ENCODE measurements around the gene PPP2R2B. TPM values are rescaled to one million over a fixed set of nuclear protein-coding genes. Genes with fewer than 3 reads are reported as not detected.

Gene PPP2R2B
- total RNA-seq, 1 experiment from 2014 or later, result 9.1 TPM

- Histone ChIP-seq H3K27me3 (peaks cover 11% of the 10 kb centered on the region), H3K36me3 (no peaks in the 10 kb centered on the region), H3K9me3 (no peaks in the 10 kb centered on the region), H3K4me3 (no peak overlapping the region)
- no peak for DNase-seq
Observed at GRCh38 chr5:146682899-146683532, 195.5 kb downstream of the PPP2R2B start.

GRCh38 chr5:146681585-146682105 lies 196.9 kb downstream of the PPP2R2B start:
- no peaks in the 10 kb centered on the region for H3K36me3 ChIP-seq
- DNase-seq, result no peak
- H3K27me3 ChIP-seq, result peaks cover 16% of the 10 kb centered on the region
- H3K4me3 ChIP-seq, result no peak overlapping the region
- no peaks in the 10 kb centered on the region for H3K9me3 ChIP-seq

- DNase-seq, result no peak
- H3K36me3 ChIP-seq, result no peaks in the 10 kb centered on the region
- no peaks in the 10 kb centered on the region for H3K9me3 ChIP-seq
- peaks cover 17% of the 10 kb centered on the region for H3K27me3 ChIP-seq
- no peak overlapping the region for H3K4me3 ChIP-seq
Observed at GRCh38 chr5:146680846-146681584, 197.5 kb downstream of the PPP2R2B start.

- H3K36me3 ChIP-seq, result no peaks in the 10 kb centered on the region
- H3K27me3 ChIP-seq, result peaks cover 13% of the 10 kb centered on the region; the same call in 1 of the 2 replicates
- H3K4me3 ChIP-seq, result no peak overlapping the region
- no peaks in the 10 kb centered on the region for H3K9me3 ChIP-seq
- no peak for DNase-seq
Observed at GRCh38 chr5:146675636-146676035, 202.9 kb downstream of the PPP2R2B start.

- H3K36me3 ChIP-seq, result no peaks in the 10 kb centered on the region
- DNase-seq, result no peak
Observed at GRCh38 chr5:146672866-146673265, 205.7 kb downstream of the PPP2R2B start.

GRCh38 chr5:146671561-146672295 lies 206.8 kb downstream of the PPP2R2B start:
- Histone ChIP-seq H3K27me3 (peaks cover 9% of the 10 kb centered on the region; the same call in 1 of the 2 replicates), H3K9me3 (no peaks in the 10 kb centered on the region), H3K4me3 (no peak overlapping the region), H3K36me3 (no peaks in the 10 kb centered on the region)
- no peak for DNase-seq

More at GRCh38 chr5:146672866-146673265, 205.7 kb downstream of the PPP2R2B start:
- no peak overlapping the region for H3K4me3 ChIP-seq
- peaks cover 13% of the 10 kb centered on the region; the same call in 1 of the 2 replicates for H3K27me3 ChIP-seq
- no peaks in the 10 kb centered on the region for H3K9me3 ChIP-seq

- H3K27me3 ChIP-seq, result peaks cover 3% of the 10 kb centered on the region; the same call in 1 of the 2 replicates
- no peaks in the 10 kb centered on the region for H3K9me3 ChIP-seq
- no peaks in the 10 kb centered on the region for H3K36me3 ChIP-seq
- no peak for DNase-seq
- H3K4me3 ChIP-seq, result no peak overlapping the region
Observed at GRCh38 chr5:146669656-146670055, 208.9 kb downstream of the PPP2R2B start.

GRCh38 chr5:146667633-146668272 lies 210.8 kb downstream of the PPP2R2B start:
- peak; percentile 32 for DNase-seq
- H3K9me3 ChIP-seq, result no peaks in the 10 kb centered on the region
- no peak overlapping the region for H3K4me3 ChIP-seq
- H3K36me3 ChIP-seq, result no peaks in the 10 kb centered on the region
- no peaks in the 10 kb centered on the region for H3K27me3 ChIP-seq

GRCh38 chr5:146662229-146662628 lies 216.3 kb downstream of the PPP2R2B start:
- no peak for DNase-seq
- Histone ChIP-seq H3K27me3 (no peaks in the 10 kb centered on the region), H3K4me3 (no peak overlapping the region), H3K9me3 (no peaks in the 10 kb centered on the region), H3K36me3 (no peaks in the 10 kb centered on the region)

GRCh38 chr5:146660376-146660960 lies 218.1 kb downstream of the PPP2R2B start:
- Histone ChIP-seq H3K36me3 (no peaks in the 10 kb centered on the region), H3K27me3 (no peaks in the 10 kb centered on the region), H3K9me3 (no peaks in the 10 kb centered on the region), H3K4me3 (no peak overlapping the region)
- no peak for DNase-seq

GRCh38 chr5:146659961-146660360 lies 218.6 kb downstream of the PPP2R2B start:
- H3K36me3 ChIP-seq, result no peaks in the 10 kb centered on the region

GRCh38 chr5:146656703-146657102 lies 221.9 kb downstream of the PPP2R2B start:
- Histone ChIP-seq H3K4me3 (no peak overlapping the region), H3K9me3 (no peaks in the 10 kb centered on the region), H3K36me3 (no peaks in the 10 kb centered on the region), H3K27me3 (no peaks in the 10 kb centered on the region)
- no peak for DNase-seq

More at GRCh38 chr5:146659961-146660360, 218.6 kb downstream of the PPP2R2B start:
- Histone ChIP-seq H3K27me3 (no peaks in the 10 kb centered on the region), H3K9me3 (no peaks in the 10 kb centered on the region), H3K4me3 (no peak overlapping the region)
- no peak for DNase-seq

GRCh38 chr5:146653560-146653959 lies 225.0 kb downstream of the PPP2R2B start:
- Histone ChIP-seq H3K27me3 (0 out of 2 replicates have a peak, but pooled peaks cover 2% of the 10 kb centered on the region), H3K36me3 (no peaks in the 10 kb centered on the region), H3K4me3 (no peak overlapping the region), H3K9me3 (no peaks in the 10 kb centered on the region)
- no peak for DNase-seq

- no peak overlapping the region for H3K4me3 ChIP-seq
- H3K9me3 ChIP-seq, result no peaks in the 10 kb centered on the region
- no peak for DNase-seq
- no peaks in the 10 kb centered on the region for H3K36me3 ChIP-seq
- 0 out of 2 replicates have a peak, but pooled peaks cover 2% of the 10 kb centered on the region for H3K27me3 ChIP-seq
Observed at GRCh38 chr5:146652547-146652946, 226.0 kb downstream of the PPP2R2B start.

GRCh38 chr5:146647656-146648199 lies 230.8 kb downstream of the PPP2R2B start:
- Histone ChIP-seq H3K36me3 (no peaks in the 10 kb centered on the region), H3K4me3 (no peak overlapping the region), H3K27me3 (0 out of 2 replicates have a peak, but pooled peaks cover 2% of the 10 kb centered on the region), H3K9me3 (no peaks in the 10 kb centered on the region)
- no peak for DNase-seq

- no peak overlapping the region for H3K4me3 ChIP-seq
- DNase-seq, result no peak
- no peaks in the 10 kb centered on the region for H3K9me3 ChIP-seq
- 0 out of 2 replicates have a peak, but pooled peaks cover 2% of the 10 kb centered on the region for H3K27me3 ChIP-seq
- H3K36me3 ChIP-seq, result no peaks in the 10 kb centered on the region
Observed at GRCh38 chr5:146646441-146646840, 232.1 kb downstream of the PPP2R2B start.

All from MG63 (cell line).